ENCODE results near the gene PFDN5.
A peak's percentile ranks its signal among the peaks of the same experiment; 100 is the strongest.

PFDN5 gene

GRCh38 chr12:53295070-53295890 is at the start of gene PFDN5:
PFDN5 (plus strand) TSS chr12:53295542; CDS start chr12:53295568, 26 bp downstream.
- peak; percentile 73 for DNase-seq (ENCODE audit: low read depth)

DNA sequence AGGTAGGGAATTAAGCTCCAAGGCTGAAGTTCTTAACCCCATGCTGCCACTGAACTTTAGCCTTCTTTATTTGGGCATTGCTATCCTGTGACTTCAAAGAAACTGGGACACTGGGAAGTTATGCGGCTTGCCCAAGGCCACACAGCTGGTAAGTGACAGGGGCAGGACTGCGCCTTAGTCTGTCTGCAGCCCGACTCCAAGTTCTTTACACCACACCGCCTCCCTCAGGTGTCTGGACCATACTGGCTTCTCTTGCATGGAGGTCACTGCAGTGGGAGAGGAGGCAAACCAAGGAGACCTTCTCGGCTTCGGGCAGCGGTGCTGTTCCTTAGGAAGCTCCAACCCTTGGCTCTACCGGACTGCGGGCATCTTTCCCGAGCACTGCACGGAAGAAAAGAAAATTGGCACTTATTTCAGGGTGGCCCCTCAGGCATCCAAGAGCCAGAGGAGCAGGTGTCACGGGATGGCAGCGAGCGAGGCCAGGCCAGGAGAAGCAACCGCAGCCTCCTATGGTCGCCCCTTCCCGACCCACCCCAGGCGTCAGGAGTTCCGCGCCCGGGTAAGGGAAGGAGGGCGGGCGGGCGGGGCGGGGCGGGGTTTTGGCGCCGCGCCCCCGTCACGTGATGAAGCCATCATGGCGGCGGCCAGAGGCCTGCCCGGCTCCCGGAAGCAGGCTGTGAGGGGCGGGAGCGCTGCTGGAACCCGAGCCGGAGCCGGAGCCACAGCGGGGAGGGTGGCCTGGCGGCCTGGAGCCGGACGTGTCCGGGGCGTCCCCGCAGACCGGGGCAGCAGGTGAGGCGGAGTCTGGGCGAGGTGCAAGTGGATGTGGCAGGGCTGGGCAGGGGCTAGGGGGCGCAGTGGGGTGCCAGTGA is 43.6 kb upstream of the PFDN5 start:
- DNase-seq (ENCODE audit: low read depth) = no peak

GRCh38 chr12:53252349-53252916 is 42.9 kb upstream of the PFDN5 start:
- no peak for DNase-seq (ENCODE audit: low read depth)

GRCh38 chr12:53253298-53253697 is 42.0 kb upstream of the PFDN5 start:
- no peak for DNase-seq (ENCODE audit: low read depth)

DNA sequence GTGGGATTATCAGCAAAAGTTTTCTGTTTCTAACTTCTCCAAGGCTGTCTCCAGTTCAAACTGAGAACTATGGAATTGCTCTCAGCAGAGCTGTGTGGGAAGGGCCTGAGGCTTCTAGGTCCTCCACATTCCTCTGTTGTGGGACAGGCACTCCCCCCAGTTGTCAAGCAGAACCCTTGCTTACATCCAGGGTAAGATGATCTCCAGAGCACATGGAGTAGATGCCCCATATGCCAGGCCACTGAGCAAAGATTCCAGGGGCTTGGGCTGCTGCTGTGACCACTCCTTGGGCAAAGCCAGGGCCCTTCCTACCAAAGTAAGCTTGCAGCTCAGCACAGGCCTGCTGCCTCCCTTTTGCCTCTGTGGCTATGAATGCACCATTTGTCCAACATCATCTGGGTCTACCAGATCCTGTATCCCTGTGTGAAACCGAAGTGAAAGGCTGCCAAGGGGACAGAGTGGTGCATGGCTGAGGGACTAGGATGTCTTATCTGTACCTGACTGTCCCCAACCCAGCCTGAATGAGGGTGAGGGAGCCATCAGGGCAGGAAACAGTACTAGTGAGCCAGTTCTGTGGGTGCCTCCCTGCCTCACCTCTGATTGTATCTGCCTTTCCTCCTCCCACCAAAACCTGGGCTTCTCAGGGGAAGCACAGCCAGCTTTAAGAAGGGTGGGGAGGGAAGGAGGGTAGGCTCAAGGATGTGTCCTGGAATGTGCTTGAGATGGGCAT is 40.4 kb upstream of the PFDN5 start:
- no peak for DNase-seq (ENCODE audit: low read depth)

DNA sequence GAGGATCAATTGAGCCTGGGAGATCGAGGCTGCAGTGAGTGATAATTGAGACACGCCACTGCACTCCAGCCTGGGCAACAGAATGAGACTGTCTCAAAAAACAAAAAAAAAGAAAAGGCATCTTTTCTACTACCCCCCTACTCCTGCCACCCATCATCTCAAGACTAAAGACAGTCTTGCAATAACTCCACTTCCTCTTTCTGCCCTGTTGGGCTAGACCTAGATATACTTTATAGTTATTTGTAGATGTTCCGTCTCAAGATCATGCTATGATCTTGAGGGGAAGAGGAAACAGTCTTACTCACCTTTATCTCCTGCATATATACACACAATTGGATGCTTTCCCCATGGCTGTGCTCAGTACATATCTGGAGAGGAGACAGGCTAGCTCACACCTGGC is 39.3 kb upstream of the PFDN5 start:
- DNase-seq (ENCODE audit: low read depth) = no peak

- DNase-seq (ENCODE audit: low read depth) = no peak
These were observed 36.5 kb upstream of the PFDN5 start for GRCh38 chr12:53258541-53259539.

DNA sequence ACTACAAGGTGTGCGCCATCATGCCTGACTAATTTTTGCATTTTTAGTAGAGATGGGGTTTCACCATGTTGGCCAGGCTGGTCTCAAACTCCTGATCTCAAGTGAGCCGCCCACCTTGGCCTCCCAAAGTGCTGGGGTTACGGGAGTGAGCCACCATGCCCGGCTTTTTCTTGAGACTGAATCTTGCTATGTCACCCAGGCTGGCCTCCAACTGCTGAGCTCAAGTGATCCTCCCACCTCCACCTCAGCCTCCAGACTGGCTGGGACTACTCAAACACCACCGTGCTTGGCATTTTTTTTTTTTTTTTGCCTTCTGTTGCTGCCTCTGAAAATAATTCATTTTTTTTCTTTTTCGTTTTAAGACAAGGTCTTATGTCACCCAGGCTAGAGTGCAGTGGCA is 35.5 kb upstream of the PFDN5 start:
- no peak for DNase-seq (ENCODE audit: low read depth)

DNA sequence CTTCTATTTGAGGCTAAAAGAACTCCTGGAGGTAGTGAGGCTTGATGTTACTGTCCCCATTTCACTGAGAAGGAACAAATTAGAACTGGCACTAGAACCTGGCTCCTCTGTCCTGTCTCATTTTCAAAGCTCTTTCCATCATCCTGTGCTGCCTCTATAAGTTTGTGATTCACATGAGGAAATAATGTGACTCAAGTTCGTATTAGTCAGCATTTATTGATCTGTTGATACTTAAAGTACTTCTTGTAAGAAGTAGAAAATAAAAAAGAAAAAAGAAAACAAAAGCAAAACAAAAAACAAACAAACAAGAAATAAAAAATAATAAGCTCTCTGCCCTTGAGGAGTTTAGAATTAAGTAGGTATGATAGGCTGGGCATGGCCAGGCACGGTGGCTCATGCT is 29.6 kb upstream of the PFDN5 start:
- no peak for DNase-seq (ENCODE audit: low read depth)

DNA sequence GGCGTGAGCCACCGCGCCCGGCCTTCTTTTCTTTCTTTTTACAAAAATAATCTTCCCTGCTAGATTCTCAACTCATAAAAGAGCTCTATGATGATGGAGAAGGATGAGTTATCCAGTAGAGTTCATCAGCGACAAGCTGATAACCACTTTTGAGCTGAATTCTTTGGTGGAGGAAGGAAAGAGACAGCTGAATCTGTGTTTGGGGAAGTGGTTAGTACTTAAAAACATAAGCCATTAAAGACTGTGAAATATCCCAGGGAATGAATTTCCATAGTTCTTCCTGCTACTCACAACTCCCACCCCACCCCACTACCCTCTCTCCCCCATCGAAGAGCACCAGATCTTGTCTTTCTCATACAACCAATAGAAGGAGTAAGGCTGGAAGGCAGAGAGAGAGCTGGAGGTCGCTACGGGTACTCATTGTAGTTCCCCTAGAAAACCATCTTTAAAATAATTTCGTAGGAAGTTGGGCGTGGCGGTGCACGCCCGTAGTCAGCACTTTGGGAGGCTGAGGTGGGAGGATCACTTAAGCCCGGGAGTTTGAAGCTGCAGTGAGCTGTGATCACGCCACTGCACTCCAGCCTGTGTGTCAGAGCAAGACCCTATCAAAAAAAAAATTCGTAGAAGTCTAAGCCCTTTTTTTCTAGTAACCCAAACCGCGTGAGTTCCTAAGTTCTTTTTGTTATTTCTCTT is 27.9 kb upstream of the PFDN5 start:
- DNase-seq (ENCODE audit: low read depth) = no peak

DNA sequence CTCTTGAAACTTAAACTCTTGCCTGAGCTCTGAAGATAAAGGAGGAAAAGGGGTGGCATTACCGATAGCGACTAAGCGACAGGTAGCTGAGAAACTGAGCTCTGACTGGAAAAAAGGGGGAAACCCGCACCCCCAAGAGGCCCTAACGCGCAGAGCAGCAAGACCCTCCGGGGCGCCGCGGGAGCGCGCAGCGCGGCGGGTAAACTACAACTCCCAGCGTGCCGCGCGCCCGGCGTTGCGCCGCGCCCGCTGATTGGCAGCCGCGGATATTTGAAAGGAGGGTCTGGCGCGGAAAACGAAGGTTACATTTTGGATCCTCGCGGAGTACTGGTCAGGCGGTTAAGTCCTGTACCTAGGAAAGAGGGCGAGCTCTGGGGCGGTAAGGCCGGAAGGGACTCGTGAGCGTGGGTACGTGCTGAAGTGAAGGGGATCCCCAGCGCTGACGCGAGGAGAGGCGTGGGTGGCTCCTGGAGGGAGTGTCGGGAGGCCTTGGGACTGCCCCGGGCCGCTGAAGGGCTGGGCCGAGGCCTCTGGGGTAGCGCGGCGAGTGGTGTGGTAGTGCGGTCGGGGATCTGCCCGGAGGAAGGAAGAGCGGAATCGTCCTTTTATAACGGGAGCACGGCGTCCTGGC is 27.2 kb upstream of the PFDN5 start, which contains the start of gene ESPL1:
Gene ESPL1 (plus strand): TSS at position 301 of the 631 bp plus-strand sequence. CDS start 468 bp downstream, outside the sequence.
- DNase-seq (ENCODE audit: low read depth) = no peak

DNA sequence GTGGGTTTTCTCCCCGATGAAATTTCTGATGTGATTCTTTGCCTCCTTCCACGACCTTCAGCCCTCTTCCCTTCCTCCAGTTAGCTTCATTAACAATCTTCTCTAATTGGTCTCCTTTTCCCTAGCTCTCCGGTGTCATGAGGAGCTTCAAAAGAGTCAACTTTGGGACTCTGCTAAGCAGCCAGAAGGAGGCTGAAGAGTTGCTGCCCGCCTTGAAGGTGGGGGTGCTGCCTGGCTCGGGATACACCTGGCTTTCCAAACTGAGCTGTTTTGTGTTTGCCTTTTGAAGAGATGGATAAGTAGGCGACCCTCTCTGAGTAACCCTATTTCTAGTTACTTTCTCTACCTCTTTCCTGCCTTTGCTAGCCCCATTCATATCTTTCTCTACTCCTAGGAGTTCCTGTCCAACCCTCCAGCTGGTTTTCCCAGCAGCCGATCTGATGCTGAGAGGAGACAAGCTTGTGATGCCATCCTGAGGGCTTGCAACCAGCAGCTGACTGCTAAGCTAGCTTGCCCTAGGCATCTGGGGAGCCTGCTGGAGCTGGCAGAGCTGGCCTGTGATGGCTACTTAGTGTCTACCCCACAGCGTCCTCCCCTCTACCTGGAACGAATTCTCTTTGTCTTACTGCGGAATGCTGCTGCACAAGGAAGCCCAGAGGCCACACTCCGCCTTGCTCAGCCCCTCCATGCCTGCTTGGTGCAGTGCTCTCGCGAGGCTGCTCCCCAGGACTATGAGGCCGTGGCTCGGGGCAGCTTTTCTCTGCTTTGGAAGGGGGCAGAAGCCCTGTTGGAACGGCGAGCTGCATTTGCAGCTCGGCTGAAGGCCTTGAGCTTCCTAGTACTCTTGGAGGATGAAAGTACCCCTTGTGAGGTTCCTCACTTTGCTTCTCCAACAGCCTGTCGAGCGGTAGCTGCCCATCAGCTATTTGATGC is 26.4 kb upstream of the PFDN5 start:
- DNase-seq (ENCODE audit: low read depth) = no peak

GRCh38 chr12:53274445-53274844 is 20.9 kb upstream of the PFDN5 start:
- no peak for DNase-seq (ENCODE audit: low read depth)

- no peak for DNase-seq (ENCODE audit: low read depth)
These were observed 18.8 kb upstream of the PFDN5 start for GRCh38 chr12:53276511-53276910.

GRCh38 chr12:53277981-53278380 is 17.4 kb upstream of the PFDN5 start:
- no peak for DNase-seq (ENCODE audit: low read depth)

DNA sequence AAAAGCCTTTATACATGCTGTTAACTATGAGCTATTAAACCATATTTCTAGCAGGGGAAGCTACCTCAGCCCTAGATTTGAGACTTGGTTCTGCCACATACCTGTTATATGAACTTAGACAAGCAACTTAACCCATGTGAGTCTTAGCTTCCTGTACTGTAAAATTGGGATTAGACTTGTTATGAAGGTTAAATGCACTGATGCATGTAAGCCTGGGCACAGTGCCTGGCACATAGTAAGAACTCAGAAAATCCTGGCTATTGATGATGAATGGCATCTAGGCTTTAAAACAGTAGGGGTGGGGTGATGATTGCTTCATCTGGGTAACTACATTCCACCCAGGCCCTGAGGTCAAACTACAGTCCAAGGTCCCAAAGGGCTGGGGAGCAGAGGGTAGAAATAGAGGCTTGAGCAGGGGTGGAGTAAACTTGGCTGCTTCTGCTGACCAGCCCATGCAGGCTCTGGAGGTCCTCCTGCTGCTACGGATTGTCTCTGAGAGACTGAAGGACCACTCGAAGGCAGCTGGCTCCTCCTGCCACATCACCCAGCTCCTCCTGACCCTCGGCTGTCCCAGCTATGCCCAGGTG is 16.0 kb upstream of the PFDN5 start:
- DNase-seq (ENCODE audit: low read depth) = no peak

DNA sequence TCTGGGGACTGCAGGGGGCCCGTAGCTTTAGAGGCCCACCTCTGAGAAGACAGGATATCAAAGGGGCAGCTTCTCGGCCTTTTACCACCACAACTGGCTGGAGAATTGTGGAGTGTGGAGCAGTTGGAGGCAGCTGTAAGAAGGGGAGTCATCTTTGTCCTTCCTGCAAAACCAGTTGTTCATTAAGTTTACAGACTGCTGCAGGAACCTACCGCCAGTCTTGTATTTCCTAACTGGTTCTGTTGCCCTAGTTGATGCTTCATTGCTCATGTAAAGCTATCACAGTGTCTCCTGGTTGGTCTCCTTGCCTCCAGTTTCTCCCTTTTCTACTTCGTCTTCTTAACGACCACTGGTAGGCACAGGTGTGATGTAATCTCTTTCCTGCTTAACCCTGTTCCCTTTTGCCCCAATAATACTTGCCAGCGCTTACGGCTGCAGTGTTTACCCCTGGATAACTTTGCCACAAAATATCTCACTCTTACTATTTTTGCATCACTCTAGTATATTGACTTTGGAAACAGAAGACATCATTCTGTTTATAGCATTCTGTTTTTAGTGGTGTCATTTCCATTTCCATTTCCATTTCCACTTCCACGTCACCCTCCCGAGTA is 15.3 kb upstream of the PFDN5 start:
- no peak for DNase-seq (ENCODE audit: low read depth)

DNA sequence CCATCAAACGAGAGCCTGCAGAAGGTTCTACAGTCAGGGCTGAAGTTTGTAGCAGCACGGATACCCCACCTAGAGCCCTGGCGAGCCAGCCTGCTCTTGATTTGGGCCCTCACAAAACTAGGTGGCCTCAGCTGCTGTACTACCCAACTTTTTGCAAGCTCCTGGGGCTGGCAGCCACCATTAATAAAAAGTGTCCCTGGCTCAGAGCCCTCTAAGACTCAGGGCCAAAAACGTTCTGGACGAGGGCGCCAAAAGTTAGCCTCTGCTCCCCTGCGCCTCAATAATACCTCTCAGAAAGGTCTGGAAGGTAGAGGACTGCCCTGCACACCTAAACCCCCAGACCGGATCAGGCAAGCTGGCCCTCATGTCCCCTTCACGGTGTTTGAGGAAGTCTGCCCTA is 8.9 kb upstream of the PFDN5 start:
- DNase-seq (ENCODE audit: low read depth) = no peak

Data from non-pigmented ciliary epithelial cell (primary cell).